Right forelimb (tissue), 1 donor: ENCODE data around the gene ABL1.

Experiments
- DNase-seq: peaks from one replicate; pipeline ENCODE4 v3.0.0-alpha.2; 2018

The ABL1 gene

GRCh38 chr9:130935648-130936271 is 100.7 kb downstream of the ABL1 start:
- no peak for DNase-seq

DNA sequence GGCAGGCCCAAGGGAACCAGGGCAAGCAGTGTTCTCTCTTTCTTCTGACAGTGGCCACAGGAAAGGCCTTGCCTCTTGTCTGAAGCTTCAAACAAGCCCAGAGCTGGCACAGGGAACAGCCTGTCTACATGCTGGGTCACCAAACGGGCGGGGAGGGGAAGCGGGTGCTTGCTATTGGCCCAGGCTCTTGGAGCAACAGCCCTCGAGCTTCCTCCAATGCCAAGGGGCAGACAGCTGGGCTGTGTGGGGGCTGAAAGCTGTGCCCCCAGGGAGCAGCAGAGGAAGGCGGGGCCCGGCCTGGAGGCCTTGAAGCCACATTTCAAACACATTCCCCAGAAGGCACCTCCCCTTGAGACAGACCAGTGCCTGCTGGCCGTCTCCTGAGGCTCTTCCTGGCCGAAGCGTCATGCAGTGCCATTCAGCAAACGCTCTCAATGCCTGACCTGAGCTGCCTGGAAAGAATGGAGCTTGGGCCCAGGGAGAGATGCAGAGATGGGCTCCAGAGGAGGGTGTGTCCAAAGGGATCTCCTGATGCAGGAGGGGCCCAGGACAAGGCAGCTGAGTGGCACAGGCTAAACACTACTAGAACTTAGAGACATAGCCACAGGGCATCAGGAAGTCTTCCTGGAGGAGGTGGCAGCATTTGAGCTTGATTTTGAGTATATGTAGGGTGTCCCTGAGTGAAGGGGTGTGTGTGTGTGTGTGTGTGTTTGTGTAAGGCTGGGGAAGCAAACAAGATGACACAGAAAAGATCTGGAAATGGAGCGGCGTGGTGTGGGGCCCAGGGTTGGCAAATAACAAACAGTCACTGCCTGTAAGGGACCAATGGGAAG is 101.4 kb downstream of the ABL1 start:
- no peak for DNase-seq
